GM23338 (cell line): Measurements from ENCODE around the gene SLC6A13. TPM values are rescaled to one million over a fixed set of nuclear protein-coding genes. Genes with fewer than 3 reads are reported as not detected.

Source experiments
- ATAC-seq: fragments of 200-7000 bp; cut with Tn5 transposase; 3 replicates; pipeline ENCODE4 v1.9.1; 2020
- DNase-seq: peaks from one replicate; pipeline ENCODE4 v3.0.0-alpha.2; 2015; ENCODE audit warnings: low spot score
- H2AFZ ChIP-seq: fragments of 200-600 bp; sonication (generic); 2 replicates; pipeline ENCODE4 v1.8.0; 2016; ENCODE audit warnings: antibody characterized with exemption, mild to moderate bottlenecking, moderate library complexity
- H3F3A ChIP-seq: fragments of 200-600 bp; sonication (generic); replicated peaks from 2 replicates; pipeline ENCODE4 v1.8.0; 2017; ENCODE audit warnings: antibody characterized with exemption, mixed run types, low read depth
- H3K27ac ChIP-seq: fragments of 200-600 bp; sonication (generic); 2 replicates; pipeline ENCODE4 v1.6.1; 2016; ENCODE audit warnings: low read depth
- H3K27me3 ChIP-seq: fragments of 200-600 bp; sonication (generic); 2 replicates; pipeline ENCODE4 v1.8.0; 2016; ENCODE audit warnings: mild to moderate bottlenecking, mixed run types, moderate library complexity; ENCODE audit not compliant: insufficient read depth
- H3K36me3 ChIP-seq: fragments of 200-600 bp; sonication (generic); 2 replicates; pipeline ENCODE4 v1.8.0; 2016; ENCODE audit warnings: mild to moderate bottlenecking; ENCODE audit not compliant: insufficient read depth
- H3K4me1 ChIP-seq: fragments of 200-600 bp; sonication (generic); 2 replicates; pipeline ENCODE4 v1.8.0; 2016; ENCODE audit warnings: mild to moderate bottlenecking, moderate library complexity; ENCODE audit not compliant: insufficient read depth
- H3K4me2 ChIP-seq: fragments of 200-600 bp; sonication (generic); 2 replicates; pipeline ENCODE4 v1.7.1; 2017; ENCODE audit warnings: mixed run types
- H3K4me3 ChIP-seq: fragments of 200-600 bp; sonication (generic); 2 replicates; pipeline ENCODE4 v1.6.1; 2016; ENCODE audit warnings: mixed run types
- H3K79me2 ChIP-seq: fragments of 200-600 bp; sonication (generic); replicated peaks from 2 replicates; pipeline ENCODE4 v1.8.0; 2017; ENCODE audit warnings: mild to moderate bottlenecking; ENCODE audit not compliant: insufficient read depth
- H3K9me2 ChIP-seq: fragments of 200-600 bp; sonication (generic); 2 replicates; pipeline ENCODE4 v1.8.0; 2017; ENCODE audit not compliant: insufficient read depth
- H4K20me1 ChIP-seq: fragments of 200-600 bp; sonication (generic); replicated peaks from 2 replicates; pipeline ENCODE4 v1.8.0; 2017; ENCODE audit warnings: mild to moderate bottlenecking; ENCODE audit not compliant: insufficient read depth
- H3K27ac Mint-ChIP-seq: 2 replicates; pipeline ENCODE4 v1.8.0; 2020; ENCODE audit warnings: inconsistent platforms, mild to moderate bottlenecking, moderate library complexity, mixed read lengths
- H3K27me3 Mint-ChIP-seq: 3 replicates; pipeline ENCODE4 v1.8.0; 2022; ENCODE audit warnings: low read depth, mild to moderate bottlenecking, moderate library complexity, mixed read lengths, inconsistent platforms; ENCODE audit not compliant: insufficient read depth, poor library complexity
- H3K36me3 Mint-ChIP-seq: 3 replicates; pipeline ENCODE4 v1.8.0; 2021; ENCODE audit warnings: low read depth, mild to moderate bottlenecking, inconsistent platforms, moderate library complexity, mixed read lengths
- H3K4me1 Mint-ChIP-seq: 3 replicates; pipeline ENCODE4 v1.8.0; 2020; ENCODE audit warnings: mild to moderate bottlenecking, inconsistent platforms, mixed read lengths
- H3K4me3 Mint-ChIP-seq: 3 replicates; pipeline ENCODE4 v1.8.0; 2021; ENCODE audit warnings: moderate library complexity, mild to moderate bottlenecking, inconsistent platforms, mixed read lengths
- H3K9me3 Mint-ChIP-seq: 3 replicates; pipeline ENCODE4 v1.8.0; 2020; ENCODE audit warnings: moderate library complexity, mild to moderate bottlenecking, inconsistent platforms, mixed read lengths
- CREB1 ChIP-seq: fragments of 250-450 bp; sonication (Bioruptor Pico); IDR thresholded peaks from 2 replicates; pipeline ENCODE4 v1.5.0; 2020; ENCODE audit warnings: low read depth, mild to moderate bottlenecking, moderate library complexity
- CTCF ChIP-seq, 2 experiments: fragments of 200-600 bp in 1 of 2; sonication (generic) in 1 of 2; conservative IDR thresholded peaks; 2 replicates each; pipeline versions ENCODE4 v1.5.1 to v1.6.1; 2016 to 2017; ENCODE audit warnings: antibody characterized with exemption in 2 of 2, low read depth in 2 of 2, mild to moderate bottlenecking in 2 of 2, moderate library complexity in 1 of 2
- EZH2 ChIP-seq: fragments of 200-600 bp; sonication (generic); IDR thresholded peaks from one replicate; pipeline ENCODE4 v1.8.0; 2017; ENCODE audit warnings: antibody characterized with exemption, mild to moderate bottlenecking, low read depth; ENCODE audit not compliant: unreplicated experiment
- EZH2phosphoT487 ChIP-seq: fragments of 200-600 bp; sonication (generic); IDR thresholded peaks from one replicate; pipeline ENCODE4 v1.8.1; 2018; ENCODE audit warnings: antibody characterized with exemption; ENCODE audit not compliant: unreplicated experiment
- JUNB ChIP-seq: IDR thresholded peaks from one replicate; pipeline ENCODE4 v1.6.1; 2016; ENCODE audit warnings: antibody characterized with exemption; ENCODE audit not compliant: unreplicated experiment
- NANOG ChIP-seq: IDR thresholded peaks from 2 replicates; pipeline ENCODE4 v1.6.1; 2016; ENCODE audit warnings: antibody characterized with exemption, borderline replicate concordance
- STAT1 ChIP-seq: IDR thresholded peaks from one replicate; pipeline ENCODE4 v1.6.1; 2016; ENCODE audit warnings: antibody characterized with exemption; ENCODE audit not compliant: unreplicated experiment
- ZNF114 ChIP-seq: fragments of 250-450 bp; sonication (Bioruptor Pico); IDR thresholded peaks from 2 replicates; pipeline ENCODE4 v1.5.0; 2020; ENCODE audit warnings: mild to moderate bottlenecking, moderate library complexity
- ZNF331 ChIP-seq: fragments of 250-450 bp; sonication (Bioruptor Pico); IDR thresholded peaks from 2 replicates; pipeline ENCODE4 v1.5.0; 2020; ENCODE audit warnings: low read depth, mild to moderate bottlenecking, moderate library complexity
- ZNF462 ChIP-seq: fragments of 250-450 bp; sonication (Bioruptor Pico); IDR thresholded peaks from 2 replicates; pipeline ENCODE4 v1.5.0; 2020; ENCODE audit warnings: mild to moderate bottlenecking, moderate library complexity
- polyA plus RNA-seq: library from polyadenylated mRNA; unstranded; fragments of >200 nt; fragmentation: Nextera tagmentation; extraction: Ambion mirVana; gene quantifications from 2 replicates; pipeline ENCODE4 v1.2.1, GENCODE V29; 2016
- total RNA-seq: library from RNA; depleted of rRNA; stranded (reverse); fragments of >200 nt; shearing (Covaris generic); gene quantifications from 2 replicates; pipeline ENCODE4 v1.2.3, GENCODE V29; 2014
- TF ChIP-seq, protein P1 (sequence below): IDR thresholded peaks from 2 replicates; pipeline ENCODE4 v1.6.1; 2016; ENCODE audit warnings: antibody characterized with exemption

The SLC6A13 gene
- total and polyA plus RNA-seq, 2 experiments from 2014 or later, result not detected

DNA sequence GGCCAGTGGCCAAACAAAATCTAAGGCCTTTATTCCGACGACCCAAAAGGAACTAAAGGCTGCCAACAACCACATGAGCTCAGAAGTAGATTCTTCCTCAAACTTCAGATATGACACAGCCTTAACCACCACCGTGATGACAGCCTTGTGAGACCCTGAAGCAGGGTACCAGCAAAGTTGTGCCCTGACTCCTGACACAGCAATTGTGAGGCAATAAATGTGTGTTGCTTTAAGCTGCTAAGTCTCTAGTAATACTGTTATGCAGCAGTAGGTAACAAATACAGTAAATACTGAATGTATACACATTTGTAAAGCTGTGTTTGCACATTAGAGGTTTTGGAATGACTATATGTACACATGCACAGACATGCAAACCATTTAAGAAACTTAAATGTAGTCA, 10.7 kb upstream of the SLC6A13 start:
- Histone ChIP-seq H3K27ac (no peak overlapping the region), H3F3A (no peaks in the 10 kb centered on the region), H3K36me3 (no peaks in the 10 kb centered on the region), H3K9me2 (peaks cover 8% of the 10 kb centered on the region; the same call in 1 of the 2 replicates), H3K27me3 (no peaks in the 10 kb centered on the region), H3K4me2 (no peak overlapping the region), H3K4me1 (no peaks in the 10 kb centered on the region), H4K20me1 (no peaks in the 10 kb centered on the region), H2AFZ (no peak overlapping the region), H3K4me3 (no peak overlapping the region), H3K79me2 (no peaks in the 10 kb centered on the region)
- Mint-ChIP-seq H3K4me1 (no peaks in the 10 kb centered on the region), H3K36me3 (no peaks in the 10 kb centered on the region), H3K27me3 (peaks cover 4% of the 10 kb centered on the region), H3K4me3 (no peak overlapping the region), H3K9me3 (no peaks in the 10 kb centered on the region), H3K27ac (no peak overlapping the region)
- DNase-seq, result no peak
- no peak for TF ChIP-seq STAT1
- no peak for ATAC-seq

- Mint-ChIP-seq H3K36me3 (no peaks in the 10 kb centered on the region), H3K4me3 (no peak overlapping the region), H3K4me1 (no peaks in the 10 kb centered on the region), H3K27me3 (peaks cover 4% of the 10 kb centered on the region), H3K9me3 (no peaks in the 10 kb centered on the region), H3K27ac (no peak overlapping the region)
- no peaks in the 10 kb centered on the region for H3K36me3 ChIP-seq
- H3K9me2 ChIP-seq, result peaks cover 8% of the 10 kb centered on the region; the same call in 1 of the 2 replicates
- no peak overlapping the region for H2AFZ ChIP-seq
- no peaks in the 10 kb centered on the region for H4K20me1 ChIP-seq
- no peak for DNase-seq
- H3K4me3 ChIP-seq, result no peak overlapping the region
- H3K27me3 ChIP-seq, result no peaks in the 10 kb centered on the region
- H3K4me1 ChIP-seq, result no peaks in the 10 kb centered on the region
- no peak overlapping the region for H3K27ac ChIP-seq
- no peak overlapping the region for H3K4me2 ChIP-seq
- ATAC-seq, result no peak
- H3F3A ChIP-seq, result no peaks in the 10 kb centered on the region
- no peaks in the 10 kb centered on the region for H3K79me2 ChIP-seq
- TF ChIP-seq CREB1 (CRISPR knock-in tag) (no peak), EZH2 (no peak), CTCF (conservative IDR thresholded peaks at IDR 0.05; ENCODE audit: low read depth in 2 of 2) (no peak), NANOG (no peak), JUNB (no peak), STAT1 (no peak), ZNF114 (CRISPR knock-in tag) (no peak), EZH2phosphoT487 (no peak), ZNF331 (no peak), ZNF462 (CRISPR knock-in tag) (no peak)
- TF ChIP-seq, protein P1, sequence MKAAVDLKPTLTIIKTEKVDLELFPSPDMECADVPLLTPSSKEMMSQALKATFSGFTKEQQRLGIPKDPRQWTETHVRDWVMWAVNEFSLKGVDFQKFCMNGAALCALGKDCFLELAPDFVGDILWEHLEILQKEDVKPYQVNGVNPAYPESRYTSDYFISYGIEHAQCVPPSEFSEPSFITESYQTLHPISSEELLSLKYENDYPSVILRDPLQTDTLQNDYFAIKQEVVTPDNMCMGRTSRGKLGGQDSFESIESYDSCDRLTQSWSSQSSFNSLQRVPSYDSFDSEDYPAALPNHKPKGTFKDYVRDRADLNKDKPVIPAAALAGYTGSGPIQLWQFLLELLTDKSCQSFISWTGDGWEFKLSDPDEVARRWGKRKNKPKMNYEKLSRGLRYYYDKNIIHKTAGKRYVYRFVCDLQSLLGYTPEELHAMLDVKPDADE, result no peak
Observed at GRCh38 chr12:272942-273341, 10.3 kb upstream of the SLC6A13 start.
